ENCODE measurements around the gene SGCA.

The SGCA gene

DNA sequence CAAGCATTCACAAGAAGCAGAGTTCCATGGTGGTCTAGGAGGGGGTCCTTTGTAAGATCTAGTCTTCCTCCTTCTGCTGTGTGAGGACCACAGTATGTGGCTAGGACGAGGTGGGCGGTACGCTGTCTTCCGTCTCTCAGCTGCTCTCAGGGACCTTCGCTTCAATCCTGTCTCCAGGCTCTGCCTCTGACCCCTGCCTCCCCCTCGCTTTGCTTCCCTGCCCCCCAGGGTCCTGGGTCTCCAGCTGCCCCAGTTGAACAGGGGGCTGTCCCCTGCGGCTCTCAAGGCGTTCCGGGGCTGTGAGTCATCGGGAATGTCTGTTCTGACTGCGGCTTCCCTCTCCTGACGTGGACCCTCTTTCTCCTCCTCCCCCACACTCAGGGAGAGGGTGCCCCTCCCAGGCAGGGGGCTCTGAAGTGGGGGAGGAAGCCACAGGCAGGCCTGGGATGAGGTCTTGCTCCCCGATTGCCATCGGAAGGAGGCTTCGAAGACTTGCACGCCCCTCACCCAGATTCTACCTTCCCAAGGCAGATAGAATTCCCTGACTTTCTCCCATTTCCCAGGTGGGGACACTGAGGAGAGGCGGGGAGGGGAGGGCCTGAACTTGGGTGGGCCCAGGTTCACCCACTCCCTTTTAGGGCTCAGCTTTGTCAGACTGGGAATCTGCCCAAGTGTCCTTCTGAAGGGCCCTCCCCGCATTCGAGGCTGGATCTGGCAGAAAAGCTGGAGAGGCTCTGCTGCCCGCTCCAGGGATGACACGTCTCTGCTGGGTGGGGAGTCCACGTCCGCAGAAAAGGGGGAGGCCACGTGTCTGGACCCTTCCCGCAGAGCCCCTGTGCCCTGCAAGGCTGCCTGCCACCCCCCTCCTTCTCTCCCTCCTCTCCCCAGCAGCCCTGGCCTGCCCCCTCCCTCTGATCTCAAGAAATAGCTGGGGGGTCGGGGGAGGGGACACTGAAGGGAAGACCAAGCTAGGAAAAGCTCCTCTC is 44.7 kb downstream of the SGCA start:
- no peak for FAIRE-seq

GRCh38 chr17:50211249-50212120 is 45.7 kb downstream of the SGCA start:
- FAIRE-seq: no peak

- FAIRE-seq: no peak
These were observed 46.5 kb downstream of the SGCA start for GRCh38 chr17:50212121-50212843.

DNA sequence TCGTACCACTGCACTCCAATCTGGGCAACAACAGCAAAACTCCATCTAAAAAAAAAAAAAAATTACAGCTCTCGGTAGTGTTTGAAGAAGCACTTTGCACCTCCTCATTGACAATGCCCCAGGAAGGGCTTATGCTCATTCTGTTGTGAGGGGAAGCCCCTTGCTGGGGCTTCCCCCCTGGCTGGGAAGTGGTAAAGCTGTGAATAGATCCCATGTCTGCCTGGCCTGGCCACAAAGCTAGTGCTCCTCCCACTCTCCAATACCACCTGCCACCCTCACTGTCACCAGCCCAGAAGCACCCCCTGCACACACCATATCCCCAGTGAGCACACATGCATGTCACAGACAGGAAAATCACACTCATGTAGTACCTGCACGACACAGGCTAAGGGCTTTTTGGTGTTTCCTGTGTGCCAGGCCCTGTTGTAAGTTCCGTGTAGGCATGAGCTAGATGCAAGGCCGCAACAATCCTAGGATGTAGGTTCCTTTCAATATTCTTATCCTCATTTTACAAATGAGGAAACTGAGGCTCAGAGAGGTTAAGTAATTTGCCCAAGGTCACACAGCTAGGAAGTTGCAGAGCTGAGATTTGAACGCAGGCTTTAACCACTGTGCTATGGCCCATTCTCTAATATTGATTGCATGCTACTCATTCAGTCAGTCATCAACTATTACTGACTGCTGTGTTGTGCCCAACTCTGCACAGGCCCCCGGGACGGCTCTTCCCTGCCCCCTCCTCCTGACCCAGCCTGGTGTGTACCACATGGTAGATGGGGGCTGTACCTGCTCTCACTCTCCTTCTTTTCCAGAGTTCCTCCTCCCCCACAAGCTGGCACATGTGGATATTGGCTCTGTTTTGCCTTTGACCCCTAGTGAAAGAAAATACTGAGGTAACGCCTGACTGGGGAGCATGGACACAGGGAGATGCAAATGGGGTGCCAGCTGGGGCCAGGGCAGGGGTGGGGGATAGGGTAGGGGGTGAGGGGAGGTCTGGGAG is 47.5 kb downstream of the SGCA start:
- FAIRE-seq: no peak

DNA sequence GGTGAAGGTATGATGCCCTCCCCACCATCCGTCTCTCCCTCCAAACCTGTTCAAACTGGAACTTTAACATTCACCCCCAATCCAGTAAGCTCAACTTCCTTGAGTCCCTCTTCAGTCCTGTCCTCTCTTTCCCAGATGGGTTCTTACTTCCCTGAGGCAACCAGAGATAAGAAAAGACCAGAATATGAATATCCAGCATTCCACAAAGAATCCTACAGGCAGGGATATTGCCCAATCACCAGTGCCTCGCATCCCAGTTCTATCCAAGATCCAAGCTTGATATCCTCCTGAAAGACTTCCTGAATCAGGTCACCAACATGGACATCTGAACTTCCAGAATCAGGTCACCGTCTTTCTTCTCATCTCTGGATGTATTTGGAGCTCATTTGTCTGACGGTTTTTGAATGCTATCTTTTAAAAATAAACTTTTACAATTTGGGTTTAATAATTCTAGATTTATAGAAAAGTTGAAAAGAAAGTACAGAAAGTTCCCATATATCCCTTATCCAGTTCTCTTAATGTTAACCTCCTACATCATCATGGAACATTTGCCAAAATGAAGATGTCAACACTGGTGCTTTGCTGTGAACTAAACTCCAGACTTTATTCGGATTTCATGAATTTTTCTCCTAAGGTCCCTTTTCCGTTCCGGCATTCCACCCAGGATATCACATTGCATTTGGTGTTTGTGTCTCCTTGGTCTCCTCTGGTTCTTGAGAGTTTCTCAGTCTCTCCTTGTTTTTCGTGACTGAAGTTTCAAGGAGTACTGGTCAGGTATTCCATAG is 49.4 kb downstream of the SGCA start:
- FAIRE-seq: no peak

DNA sequence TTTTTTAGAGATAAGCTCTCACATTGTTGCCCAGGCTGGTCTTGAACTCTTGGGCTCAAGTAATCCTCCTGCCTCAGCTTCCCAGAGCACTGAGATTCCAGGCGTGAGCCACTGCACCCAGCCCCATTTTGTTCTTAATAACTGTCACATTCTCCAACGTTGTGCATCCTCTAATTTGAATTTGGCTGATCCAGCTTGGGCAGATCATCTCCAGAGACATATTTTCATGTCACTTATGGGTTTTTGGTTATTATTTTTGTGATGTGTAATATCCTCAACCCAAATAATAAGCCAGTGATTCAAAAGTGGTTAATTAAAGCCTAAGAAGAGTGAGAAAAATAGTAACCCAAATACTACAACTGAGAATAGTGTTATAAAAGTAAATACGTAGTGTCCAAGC is 51.8 kb downstream of the SGCA start:
- no peak for FAIRE-seq

DNA sequence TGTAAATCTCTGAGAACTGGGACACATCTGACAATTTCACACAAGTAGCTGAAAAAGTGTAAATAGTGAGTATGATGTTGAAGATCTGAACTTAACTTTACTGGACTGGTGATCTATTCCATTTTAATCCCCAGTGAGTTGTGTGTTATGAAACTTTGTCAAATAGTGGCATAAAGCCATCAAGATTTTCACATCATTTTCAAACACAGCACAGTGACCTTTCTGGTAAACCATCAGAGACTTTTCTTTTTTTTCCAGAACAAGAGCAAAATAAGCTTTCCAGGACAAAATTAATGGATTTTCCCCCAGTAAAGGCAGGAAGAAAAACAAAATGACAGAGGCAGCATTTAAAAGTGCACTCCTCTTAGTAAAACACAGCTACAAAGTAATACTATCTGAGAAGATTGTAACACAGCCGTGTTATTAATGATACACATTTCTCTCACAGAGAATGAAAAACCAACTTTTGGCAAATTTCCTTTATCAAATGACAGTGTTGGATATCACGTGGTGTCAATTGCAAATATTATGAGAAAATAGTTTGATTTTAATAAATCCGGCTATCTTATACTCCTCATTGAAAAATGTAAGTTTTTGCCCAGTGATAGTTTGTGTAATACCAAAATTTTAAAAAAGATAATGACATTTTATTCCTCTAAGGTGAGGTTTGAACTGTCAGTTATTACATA is 52.4 kb downstream of the SGCA start:
- FAIRE-seq: no peak

- FAIRE-seq: peak; percentile 43
These were observed 53.0 kb downstream of the SGCA start for GRCh38 chr17:50218771-50219315.

DNA sequence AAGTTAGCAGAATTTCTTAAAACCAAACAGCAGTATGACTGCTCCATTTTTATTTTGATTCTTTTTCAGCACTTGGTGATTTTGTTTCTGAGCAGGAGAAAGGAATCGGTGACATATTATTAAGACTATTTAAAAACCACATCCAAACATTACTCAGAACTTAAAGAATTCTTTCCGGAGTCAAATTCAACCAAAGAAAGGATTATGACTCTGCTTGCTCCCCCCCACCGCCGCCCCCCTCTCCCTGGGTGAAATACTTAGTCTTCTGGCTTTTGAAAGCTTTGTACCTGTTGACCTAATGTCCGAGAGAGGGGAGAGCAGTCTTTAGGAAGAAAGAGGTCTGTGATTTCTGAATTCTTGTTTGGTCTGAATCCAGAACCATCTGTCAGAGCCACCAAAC is 53.5 kb downstream of the SGCA start:
- FAIRE-seq: no peak

DNA sequence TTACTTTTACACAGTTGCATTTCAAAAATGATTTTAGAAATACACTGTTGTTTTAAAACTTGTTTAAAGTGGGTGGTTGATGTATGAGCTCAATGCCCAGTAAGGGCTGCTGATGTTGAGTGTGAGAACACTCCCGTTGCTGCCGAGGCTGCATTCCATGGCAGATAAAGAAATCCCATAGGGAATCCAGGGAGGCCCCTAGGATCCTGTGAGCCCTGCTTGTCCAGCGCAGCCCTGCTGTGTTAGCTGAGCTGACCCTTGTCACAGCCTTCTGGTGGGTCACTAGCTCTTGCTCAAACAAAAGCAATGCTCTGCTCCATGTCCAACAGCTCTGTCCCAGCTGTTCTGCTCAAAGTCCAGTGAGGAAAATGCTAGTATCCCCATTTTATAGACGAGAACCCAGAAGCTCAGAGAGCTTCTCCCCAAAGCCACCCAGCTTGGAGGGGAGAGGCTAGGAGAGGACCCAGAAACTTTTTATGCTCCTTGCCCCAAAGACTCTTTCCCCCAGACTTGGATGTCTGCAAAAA is 54.2 kb downstream of the SGCA start:
- no peak for FAIRE-seq

GRCh38 chr17:50220811-50221210 is 55.0 kb downstream of the SGCA start:
- FAIRE-seq: no peak

DNA sequence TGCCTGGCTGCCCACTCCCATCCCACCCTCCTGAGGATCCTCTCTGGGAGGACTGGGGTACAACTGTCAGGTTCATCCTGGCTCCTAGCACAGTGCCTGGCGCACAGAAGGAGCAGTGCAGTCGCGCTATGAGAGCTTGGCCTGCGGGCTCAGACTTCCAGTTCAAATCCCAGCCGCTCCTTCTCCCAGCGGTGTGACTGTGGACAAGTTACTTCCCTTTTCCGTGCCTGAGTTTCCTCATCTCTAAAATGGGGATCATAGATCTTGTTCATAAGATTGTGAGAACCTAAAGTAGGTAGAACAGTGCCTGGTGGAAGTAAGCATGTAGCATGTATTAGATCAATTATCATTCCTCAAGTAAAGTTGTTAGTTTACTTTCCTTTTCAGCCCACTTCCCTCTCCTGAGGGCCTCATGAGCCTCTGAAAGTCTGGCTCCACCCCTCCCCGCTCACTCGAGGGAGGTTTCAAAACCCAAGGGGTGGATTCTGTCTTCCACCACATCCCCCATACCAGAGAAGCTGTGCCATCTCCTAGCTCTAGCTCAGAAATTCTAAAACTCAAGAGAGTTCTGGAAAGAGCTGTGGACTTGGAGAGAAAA is 55.6 kb downstream of the SGCA start:
- FAIRE-seq: no peak

DNA sequence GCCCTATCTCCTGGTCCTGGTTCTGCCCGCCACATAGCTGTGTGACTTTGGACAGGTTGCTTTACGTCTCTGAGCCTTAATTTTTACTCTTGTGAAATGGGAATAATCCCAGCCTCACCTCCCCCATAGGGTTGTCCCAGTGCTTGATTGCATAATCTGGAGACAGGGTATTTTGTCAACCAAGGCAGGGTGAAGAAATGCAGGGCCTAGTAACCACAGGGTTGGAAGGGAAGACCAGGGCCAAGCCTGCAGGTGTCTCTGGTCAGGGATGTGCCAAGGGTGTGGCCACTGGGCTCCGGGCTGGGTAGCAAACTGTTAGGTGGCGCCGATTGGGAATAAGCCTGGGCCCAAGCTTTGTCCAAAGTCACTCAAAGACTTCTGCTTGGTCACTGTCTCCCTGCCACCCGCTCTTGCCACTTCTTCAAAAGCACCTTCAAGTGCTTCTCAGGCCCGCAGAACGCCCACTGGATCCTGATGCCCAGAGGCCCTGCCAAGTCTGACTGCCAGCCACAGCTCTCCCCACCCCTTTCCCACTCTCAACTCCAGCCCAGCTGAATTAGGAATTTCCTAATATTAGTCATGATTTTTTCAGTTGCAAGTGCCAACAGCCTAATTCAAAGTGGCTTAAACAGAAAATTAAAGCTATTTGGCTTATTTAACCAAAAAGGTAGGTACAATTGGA is 56.2 kb downstream of the SGCA start:
- FAIRE-seq: no peak

GRCh38 chr17:50222922-50223321 is 57.1 kb downstream of the SGCA start:
- FAIRE-seq: no peak

All from TTC549 (cell line).